KMS-11 (cell line): ENCODE measurements around the gene GOT1.

ENCODE experiments used
- H2AFZ ChIP-seq: fragments of 200-600 bp; sonication (generic); 2 replicates; pipeline ENCODE4 v1.6.1; 2016; ENCODE audit warnings: antibody characterized with exemption, mixed run types, low read depth
- H3K27ac ChIP-seq: fragments of 200-600 bp; sonication (generic); 2 replicates; pipeline ENCODE4 v1.6.1; 2016; ENCODE audit warnings: mild to moderate bottlenecking, mixed run types
- H3K27me3 ChIP-seq: fragments of 200-600 bp; sonication (generic); 2 replicates; pipeline ENCODE4 v1.6.1; 2017; ENCODE audit warnings: mild to moderate bottlenecking, low read depth, mixed run types, moderate library complexity; ENCODE audit not compliant: insufficient read depth
- H3K36me3 ChIP-seq: fragments of 200-600 bp; sonication (generic); 2 replicates; pipeline ENCODE4 v1.6.1; 2017; ENCODE audit warnings: mild to moderate bottlenecking, mixed run types; ENCODE audit not compliant: insufficient read depth
- H3K4me1 ChIP-seq: fragments of 200-600 bp; sonication (generic); 2 replicates; pipeline ENCODE4 v1.6.1; 2016; ENCODE audit warnings: mild to moderate bottlenecking, low read depth, mixed run types; ENCODE audit not compliant: poor library complexity, severe bottlenecking
- H3K4me2 ChIP-seq: fragments of 200-600 bp; sonication (generic); 2 replicates; pipeline ENCODE4 v1.7.0; 2016; ENCODE audit warnings: mild to moderate bottlenecking, mixed run types
- H3K4me3 ChIP-seq: fragments of 200-600 bp; sonication (generic); IDR thresholded peaks from 2 replicates; pipeline ENCODE4 v1.6.1; 2017; ENCODE audit warnings: low read depth, low read length, mixed read lengths; ENCODE audit not compliant: insufficient read depth
- H3K79me2 ChIP-seq: fragments of 200-600 bp; sonication (generic); 2 replicates; pipeline ENCODE4 v1.6.1; 2016; ENCODE audit warnings: low read depth, mixed run types; ENCODE audit not compliant: insufficient read depth
- H3K9ac ChIP-seq: fragments of 200-600 bp; sonication (generic); 2 replicates; pipeline ENCODE4 v1.6.1; 2016; ENCODE audit warnings: mild to moderate bottlenecking, mixed run types
- H4K20me1 ChIP-seq: fragments of 200-600 bp; sonication (generic); 2 replicates; pipeline ENCODE4 v1.6.1; 2016; ENCODE audit warnings: mild to moderate bottlenecking, mixed run types; ENCODE audit not compliant: insufficient read depth
- CTCF ChIP-seq: fragments of 200-600 bp; sonication (generic); conservative IDR thresholded peaks from 2 replicates; pipeline ENCODE4 v1.6.1; 2017; ENCODE audit warnings: low read depth, mild to moderate bottlenecking, antibody characterized with exemption, low read length, moderate library complexity, mixed read lengths

The GOT1 gene

GRCh38 chr10:99429517-99430095, 818 bp downstream of the GOT1 start:
- Histone ChIP-seq H3K79me2 (peaks cover 39% of the 10 kb centered on the region), H3K4me3 (no peak overlapping the region), H4K20me1 (no peaks in the 10 kb centered on the region), H3K9ac (peak overlapping the region; percentile 51; the same call in 1 of the 2 replicates), H3K36me3 (no peaks in the 10 kb centered on the region), H3K27me3 (no peaks in the 10 kb centered on the region), H3K4me2 (peak overlapping the region; percentile 78), H2AFZ (peak overlapping the region; percentile 85; the same call in 1 of the 2 replicates), H3K4me1 (peaks cover 24% of the 10 kb centered on the region), H3K27ac (no peak overlapping the region; the same call in 1 of the 2 replicates)
- TF ChIP-seq CTCF: no peak

- Histone ChIP-seq H3K79me2 (peaks cover 39% of the 10 kb centered on the region), H3K4me1 (peaks cover 24% of the 10 kb centered on the region), H3K27ac (no peak overlapping the region), H3K4me3 (no peak overlapping the region), H3K4me2 (no peak overlapping the region), H3K27me3 (no peaks in the 10 kb centered on the region), H3K9ac (no peak overlapping the region), H3K36me3 (no peaks in the 10 kb centered on the region), H4K20me1 (no peaks in the 10 kb centered on the region), H2AFZ (no peak overlapping the region)
- no peak for TF ChIP-seq CTCF
Measured at GRCh38 chr10:99427566-99428190, 2.7 kb downstream of the GOT1 start.

- Histone ChIP-seq H3K36me3 (no peaks in the 10 kb centered on the region), H3K9ac (no peak overlapping the region), H3K27ac (no peak overlapping the region), H3K27me3 (no peaks in the 10 kb centered on the region), H3K4me1 (peaks cover 24% of the 10 kb centered on the region), H2AFZ (no peak overlapping the region), H3K79me2 (peaks cover 35% of the 10 kb centered on the region), H3K4me2 (no peak overlapping the region), H3K4me3 (no peak overlapping the region), H4K20me1 (no peaks in the 10 kb centered on the region)
- TF ChIP-seq CTCF: no peak
Measured at GRCh38 chr10:99426689-99427088, 3.7 kb downstream of the GOT1 start.

- Histone ChIP-seq H4K20me1 (no peaks in the 10 kb centered on the region), H3K4me2 (no peak overlapping the region), H2AFZ (no peak overlapping the region), H3K9ac (no peak overlapping the region), H3K27me3 (no peaks in the 10 kb centered on the region), H3K4me1 (peaks cover 24% of the 10 kb centered on the region), H3K79me2 (peaks cover 31% of the 10 kb centered on the region), H3K4me3 (no peak overlapping the region), H3K36me3 (no peaks in the 10 kb centered on the region), H3K27ac (no peak overlapping the region)
- no peak for TF ChIP-seq CTCF
Measured at GRCh38 chr10:99425204-99425603, 5.2 kb downstream of the GOT1 start.
